SK-N-SH (cell line): ENCODE data around the gene COG4. TPM values are rescaled to one million over a fixed set of nuclear protein-coding genes. Genes with fewer than 3 reads are reported as not detected.
A peak's percentile ranks its signal among the peaks of the same experiment; 100 is the strongest.

Experiments used
- CTCF ChIA-PET: fragments of 300-600, 350-600 bp; formaldehyde crosslinking; extraction: SDS; loops from one replicate; lab custom pipeline; 2021; lab: Yijun Ruan, JAX
- POLR2A ChIA-PET: fragments of 350-600 bp; sonication (Branson Sonifier 250); formaldehyde crosslinking; extraction: SDS; loops from one replicate; lab custom pipeline; 2020; ENCODE audit warnings: antibody characterized with exemption, inconsistent platforms; lab: Yijun Ruan, JAX
- DNase-seq: peaks from one replicate; pipeline ENCODE4 v3.0.0; 2012
- H2AFZ ChIP-seq: fragments of 200-600 bp; sonication (generic); 2 replicates; pipeline ENCODE4 v1.8.1; 2016; ENCODE audit warnings: antibody characterized with exemption, mild to moderate bottlenecking, low read depth
- H3F3A ChIP-seq: fragments of 200-600 bp; sonication (generic); replicated peaks from 2 replicates; pipeline ENCODE3; 2016; ENCODE audit warnings: antibody characterized with exemption, mild to moderate bottlenecking; ENCODE audit not compliant: insufficient read depth
- H3K27ac ChIP-seq, 2 experiments: fragments of 200-500 bp in 1 of 2; fragments of 200-600 bp in 1 of 2; sonication (Bioruptor generic) in 1 of 2; sonication (generic), shearing (Covaris generic) in 1 of 2; 2 replicates each; pipeline versions ENCODE4 v1.5.1 to v1.6.1; 2014 to 2016; ENCODE audit warnings: low read depth in 2 of 2, inconsistent platforms in 1 of 2, low read length in 1 of 2, mild to moderate bottlenecking in 1 of 2, mixed read lengths in 1 of 2
- H3K27me3 ChIP-seq: fragments of 200-600 bp; sonication (generic), shearing (Covaris generic); 2 replicates; pipeline ENCODE4 v1.6.1; 2016; ENCODE audit warnings: mixed run types; ENCODE audit not compliant: insufficient read depth
- H3K36me3 ChIP-seq, 2 experiments: fragments of 200-500 bp in 1 of 2; fragments of 200-600 bp in 1 of 2; sonication (Bioruptor generic) in 1 of 2; sonication (generic) in 1 of 2; replicated peaks in 1 of 2; 2 replicates each; pipeline versions ENCODE3 to v1.5.1; 2014 to 2016; ENCODE audit warnings: low read length in 1 of 2, mild to moderate bottlenecking in 1 of 2; ENCODE audit not compliant: insufficient read depth in 2 of 2, control insufficient read depth in 1 of 2
- H3K4me1 ChIP-seq, 2 experiments: fragments of 200-500 bp in 1 of 2; fragments of 200-600 bp in 1 of 2; sonication (Bioruptor generic) in 1 of 2; sonication (generic), shearing (Covaris generic) in 1 of 2; 2 replicates each; pipeline versions ENCODE4 v1.5.1 to v1.6.1; 2014 to 2016; ENCODE audit warnings: low read depth in 1 of 2, low read length in 1 of 2, mixed run types in 1 of 2; ENCODE audit not compliant: insufficient read depth in 2 of 2, control insufficient read depth in 1 of 2
- H3K4me2 ChIP-seq: fragments of 200-600 bp; sonication (generic), shearing (Covaris generic); 2 replicates; pipeline ENCODE4 v1.6.1; 2017; ENCODE audit warnings: mixed run types
- H3K4me3 ChIP-seq, 2 experiments: fragments of 200-500 bp in 1 of 2; fragments of 200-600 bp in 1 of 2; sonication (Bioruptor generic) in 1 of 2; sonication (generic), shearing (Covaris generic) in 1 of 2; 2 replicates each; pipeline versions ENCODE4 v1.5.1 to v1.8.1; 2014 to 2016; ENCODE audit warnings: low read depth in 2 of 2, inconsistent platforms in 1 of 2, low read length in 1 of 2, mild to moderate bottlenecking in 1 of 2, mixed read lengths in 1 of 2, moderate library complexity in 1 of 2
- H3K79me2 ChIP-seq: fragments of 200-600 bp; sonication (generic); 2 replicates; pipeline ENCODE4 v1.8.1; 2017; ENCODE audit warnings: mild to moderate bottlenecking; ENCODE audit not compliant: insufficient read depth
- H3K9ac ChIP-seq: fragments of 200-600 bp; sonication (generic); 2 replicates; pipeline ENCODE4 v1.6.1; 2017; ENCODE audit warnings: mixed run types
- H3K9me2 ChIP-seq: fragments of 200-600 bp; sonication (generic); 2 replicates; pipeline ENCODE4 v1.6.1; 2017; ENCODE audit warnings: mixed run types
- H3K9me3 ChIP-seq: fragments of 200-600 bp; sonication (generic); 2 replicates; pipeline ENCODE4 v1.6.1; 2017; ENCODE audit warnings: mixed run types, mild to moderate bottlenecking, moderate library complexity
- H4K20me1 ChIP-seq: fragments of 200-600 bp; sonication (generic); 2 replicates; pipeline ENCODE4 v1.6.1; 2017; ENCODE audit warnings: mild to moderate bottlenecking, mixed run types; ENCODE audit not compliant: insufficient read depth
- EP300 ChIP-seq, 2 experiments: IDR thresholded peaks; 2 replicates each; pipeline versions ENCODE4 v1.4.0 to v1.6.1; 2012; ENCODE audit warnings: borderline replicate concordance in 1 of 2, low read depth in 1 of 2, low read length in 1 of 2
- NFIC ChIP-seq: IDR thresholded peaks from 2 replicates; pipeline ENCODE4 v1.4.0; 2012; ENCODE audit warnings: borderline replicate concordance
- RCOR1 ChIP-seq: fragments of 150-350 bp; IDR thresholded peaks from 2 replicates; pipeline ENCODE4 v1.6.1; 2017; ENCODE audit warnings: antibody characterized with exemption, low read length
- REST ChIP-seq: IDR thresholded peaks from 2 replicates; pipeline ENCODE4 v1.6.1; 2012; ENCODE audit warnings: mild to moderate bottlenecking, low read depth, low read length, moderate library complexity
- RFX5 ChIP-seq: IDR thresholded peaks from 2 replicates; pipeline ENCODE4 v1.6.1; 2012; ENCODE audit warnings: mild to moderate bottlenecking, improper control_type of control experiment, low read length
- SMC3 ChIP-seq: IDR thresholded peaks from 2 replicates; pipeline ENCODE4 v1.6.1; 2012; ENCODE audit warnings: low read depth, low read length, improper control_type of control experiment
- TAF1 ChIP-seq: IDR thresholded peaks from 2 replicates; pipeline ENCODE4 v1.6.1; 2012; ENCODE audit warnings: low read depth, mild to moderate bottlenecking, low read length, moderate library complexity, borderline replicate concordance
- USF2 ChIP-seq: fragments of 150-350 bp; IDR thresholded peaks from 2 replicates; pipeline ENCODE4 v1.6.1; 2017; ENCODE audit warnings: antibody characterized with exemption, low read length, low read depth, borderline replicate concordance
- ZBTB33 ChIP-seq: IDR thresholded peaks from 2 replicates; pipeline ENCODE4 v1.4.0; 2012; ENCODE audit warnings: low read depth, borderline replicate concordance
- WGBS: methylation state at CpG from one replicate; pipeline ENCODE4 v1.1.6; 2017; ENCODE audit warnings: low lambda C conversion rate; 5-methylcytosine and 5-hydroxymethylcytosine counted together
- polyA plus RNA-seq, 3 experiments: library from polyadenylated mRNA; depleted of rRNA; stranded (reverse); fragments of >200 nt; gene quantifications; 2 replicates each; pipeline ENCODE4 v1.2.3, GENCODE V29; 2012
- TF ChIP-seq, protein P1 (sequence below): IDR thresholded peaks from 2 replicates; pipeline ENCODE4 v1.4.0; 2012; ENCODE audit warnings: low read depth
- TF ChIP-seq, protein P2 (sequence below): IDR thresholded peaks from 2 replicates; pipeline ENCODE4 v1.4.0; 2012; ENCODE audit warnings: low read depth, borderline replicate concordance

COG4 gene
- polyA plus RNA-seq, 1 of the 3 experiments (the other 2 are of a cell fraction), result 54.4 TPM

DNA sequence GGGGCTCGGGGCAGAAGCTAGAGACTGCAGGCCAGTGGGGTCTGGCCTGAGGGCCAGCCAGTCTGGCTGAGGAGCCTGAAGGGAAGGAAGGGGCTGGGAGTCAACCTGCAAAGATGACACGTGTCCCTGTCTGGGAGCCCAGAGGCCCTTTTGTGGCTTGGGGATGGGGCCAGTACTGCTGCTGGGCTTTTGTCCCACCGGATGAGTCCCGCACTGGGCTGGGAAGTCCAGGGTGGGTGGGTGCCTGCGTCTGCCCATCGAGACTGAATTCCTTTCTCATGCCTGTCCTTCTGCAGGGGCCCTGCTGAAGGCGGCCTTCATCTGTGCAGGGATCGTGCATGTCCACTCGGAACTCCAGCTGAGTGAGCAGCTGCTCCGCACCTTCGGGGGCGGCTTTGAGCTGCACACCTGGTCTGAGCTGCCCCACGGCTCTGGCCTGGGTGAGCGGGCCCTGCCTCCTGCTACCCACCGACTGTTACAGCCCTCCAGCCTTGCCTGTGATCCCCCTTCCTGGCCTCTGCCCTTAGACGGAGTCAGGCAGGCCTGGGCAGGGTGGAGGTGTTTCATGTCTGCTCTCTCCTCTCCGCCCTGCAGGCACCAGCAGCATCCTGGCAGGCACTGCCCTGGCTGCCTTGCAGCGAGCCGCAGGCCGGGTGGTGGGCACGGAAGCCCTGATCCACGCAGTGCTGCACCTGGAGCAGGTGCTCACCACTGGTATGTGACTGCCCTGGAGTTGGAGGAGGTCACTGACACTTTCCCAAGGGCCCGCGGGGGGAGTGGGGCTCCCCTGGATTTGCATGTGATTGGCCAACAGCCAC lies 48.1 kb downstream of the COG4 start:
- no peak overlapping the region for H2AFZ ChIP-seq
- H3F3A ChIP-seq, result peaks cover 12% of the 10 kb centered on the region
- DNase-seq, result no peak
- H3K4me3 ChIP-seq, result no peak overlapping the region
- no peaks in the 10 kb centered on the region for H3K27me3 ChIP-seq
- H3K4me1 ChIP-seq, result peaks cover 10 to 14% of the 10 kb centered on the region in 2 experiments; a peak in 3 of 4 replicates
- TF ChIP-seq USF2 (no peak), RCOR1 (no peak), SMC3 (no peak), EP300 (IDR thresholded peaks at IDR 0.05; ENCODE audit: borderline replicate concordance in 1 of 2, low read depth in 1 of 2, low read length in 1 of 2) (no peak), RFX5 (no peak), TAF1 (no peak), NFIC (no peak), ZBTB33 (no peak), REST (no peak)
- TF ChIP-seq, protein P1, sequence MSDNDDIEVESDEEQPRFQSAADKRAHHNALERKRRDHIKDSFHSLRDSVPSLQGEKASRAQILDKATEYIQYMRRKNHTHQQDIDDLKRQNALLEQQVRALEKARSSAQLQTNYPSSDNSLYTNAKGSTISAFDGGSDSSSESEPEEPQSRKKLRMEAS, result no peak
- TF ChIP-seq, protein P2, sequence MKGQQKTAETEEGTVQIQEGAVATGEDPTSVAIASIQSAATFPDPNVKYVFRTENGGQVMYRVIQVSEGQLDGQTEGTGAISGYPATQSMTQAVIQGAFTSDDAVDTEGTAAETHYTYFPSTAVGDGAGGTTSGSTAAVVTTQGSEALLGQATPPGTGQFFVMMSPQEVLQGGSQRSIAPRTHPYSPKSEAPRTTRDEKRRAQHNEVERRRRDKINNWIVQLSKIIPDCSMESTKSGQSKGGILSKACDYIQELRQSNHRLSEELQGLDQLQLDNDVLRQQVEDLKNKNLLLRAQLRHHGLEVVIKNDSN, result no peak
- H3K9me3 ChIP-seq, result no peaks in the 10 kb centered on the region
- H3K36me3 ChIP-seq, result peaks cover 0 to 21% of the 10 kb centered on the region in 2 experiments
- no peak overlapping the region for H3K4me2 ChIP-seq
- peak overlapping the region in 1 of 2 experiments; percentile 26; a peak in 2 of 4 replicates for H3K27ac ChIP-seq
- no peaks in the 10 kb centered on the region for H4K20me1 ChIP-seq
- H3K79me2 ChIP-seq, result no peaks in the 10 kb centered on the region
- ChIA-PET POLR2A (interaction anchor here (1.1 to 1.6 kb wide), 2 partner anchors 94 to 95 kb away, joined by 3 to 6 read pairs; no protein-coding TSS in a partner anchor), CTCF (interaction anchor here (0.9 to 1.3 kb wide), 2 partner anchors 79 to 80 kb away, joined by 4 read pairs; no protein-coding TSS in a partner anchor)
- WGBS, result 75% methylated on average over 4 of the region's 24 CpGs
- no peaks in the 10 kb centered on the region for H3K9me2 ChIP-seq
- no peak overlapping the region for H3K9ac ChIP-seq
